ENCODE results near the gene NDRG3.

DNA sequence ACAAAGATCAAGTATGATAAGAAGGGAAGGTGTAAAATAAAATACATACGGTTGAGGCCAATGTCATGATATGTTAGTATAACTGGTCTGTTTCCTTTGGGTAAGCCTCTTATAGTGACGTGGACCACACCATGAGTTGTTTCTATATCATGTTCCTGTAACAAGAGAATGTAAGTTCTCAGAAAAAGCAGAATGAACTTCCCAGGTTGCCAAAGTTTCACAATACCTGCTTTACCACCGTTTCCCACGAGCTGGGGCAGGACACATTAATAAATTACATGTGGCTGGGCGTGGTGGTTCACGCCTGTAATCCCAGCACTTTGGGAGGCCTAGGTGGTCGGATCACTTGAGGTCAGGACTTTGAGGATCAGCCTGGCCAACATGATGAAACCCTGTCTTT lies 57.3 kb downstream of the NDRG3 start:
- TF ChIP-seq CTCF (conservative IDR thresholded peaks at IDR 0.05 in 1 of 2, IDR thresholded peaks at IDR 0.05 in 1 of 2; ENCODE audit: extremely low read depth in 1 of 2, insufficient read depth in 1 of 2, low read depth in 1 of 2, low read length in 2 of 2) (no peak), EZH2 (IDR thresholded peaks at IDR 0.05; ENCODE audit: borderline replicate concordance, low read length) (no peak)

Data from mammary epithelial cell (primary cell).